SK-N-MC (cell line): ENCODE measurements around the gene FLNB.

ENCODE experiments used
- EZH2 ChIP-seq: fragments of 200-600 bp; sonication (generic); IDR thresholded peaks from one replicate; pipeline ENCODE4 v1.6.1; 2017; ENCODE audit warnings: antibody characterized with exemption
- FOXP2 ChIP-seq: optimal IDR thresholded peaks from 2 replicates; pipeline ENCODE3; 2011; ENCODE audit warnings: mild to moderate bottlenecking, moderate library complexity; ENCODE audit not compliant: insufficient read depth; ENCODE audit errors: extremely low read length, control extremely low read depth
- POLR2AphosphoS5 ChIP-seq: IDR thresholded peaks from 2 replicates; pipeline ENCODE4 v1.6.1; 2012; ENCODE audit warnings: mild to moderate bottlenecking, low read depth, low read length, borderline replicate concordance

GRCh38 chr3:58074116-58074715 lies 66.0 kb downstream of the FLNB start:
- TF ChIP-seq EZH2 (no peak), FOXP2 (no peak), POLR2AphosphoS5 (no peak)
